Measurements from ENCODE around the gene RELB. TPM values are rescaled to one million over a fixed set of nuclear protein-coding genes. Genes with fewer than 3 reads are reported as not detected.

RELB gene, protein sequence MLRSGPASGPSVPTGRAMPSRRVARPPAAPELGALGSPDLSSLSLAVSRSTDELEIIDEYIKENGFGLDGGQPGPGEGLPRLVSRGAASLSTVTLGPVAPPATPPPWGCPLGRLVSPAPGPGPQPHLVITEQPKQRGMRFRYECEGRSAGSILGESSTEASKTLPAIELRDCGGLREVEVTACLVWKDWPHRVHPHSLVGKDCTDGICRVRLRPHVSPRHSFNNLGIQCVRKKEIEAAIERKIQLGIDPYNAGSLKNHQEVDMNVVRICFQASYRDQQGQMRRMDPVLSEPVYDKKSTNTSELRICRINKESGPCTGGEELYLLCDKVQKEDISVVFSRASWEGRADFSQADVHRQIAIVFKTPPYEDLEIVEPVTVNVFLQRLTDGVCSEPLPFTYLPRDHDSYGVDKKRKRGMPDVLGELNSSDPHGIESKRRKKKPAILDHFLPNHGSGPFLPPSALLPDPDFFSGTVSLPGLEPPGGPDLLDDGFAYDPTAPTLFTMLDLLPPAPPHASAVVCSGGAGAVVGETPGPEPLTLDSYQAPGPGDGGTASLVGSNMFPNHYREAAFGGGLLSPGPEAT
- total RNA-seq: 10 to 100 TPM in 2 of 4 donors, 1 to 10 TPM in 2; 5.8 to 26.5 (median 13.5) TPM

DNA sequence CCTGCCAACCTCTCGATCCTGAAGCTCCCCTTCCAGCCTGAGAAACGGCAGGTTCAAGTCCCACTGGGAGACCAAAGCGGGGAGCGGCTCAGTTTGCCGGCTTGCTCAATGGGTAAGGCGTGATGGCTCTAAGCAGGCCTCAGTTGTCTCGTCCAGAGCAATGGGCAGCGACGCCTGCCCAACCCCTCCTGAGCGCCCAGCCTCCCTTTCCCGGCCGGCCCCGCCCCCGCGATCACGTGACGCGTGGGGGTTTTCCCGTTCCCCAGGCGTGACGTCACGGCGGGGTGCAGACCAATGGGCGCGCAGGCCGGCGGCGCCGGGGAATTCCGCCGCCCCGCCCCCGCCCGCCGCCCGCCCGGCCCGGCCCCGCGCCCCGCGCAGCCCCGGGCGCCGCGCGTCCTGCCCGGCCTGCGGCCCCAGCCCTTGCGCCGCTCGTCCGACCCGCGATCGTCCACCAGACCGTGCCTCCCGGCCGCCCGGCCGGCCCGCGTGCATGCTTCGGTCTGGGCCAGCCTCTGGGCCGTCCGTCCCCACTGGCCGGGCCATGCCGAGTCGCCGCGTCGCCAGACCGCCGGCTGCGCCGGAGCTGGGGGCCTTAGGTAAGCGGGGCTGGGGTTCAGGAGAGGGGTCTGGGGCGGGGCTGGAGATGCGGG lies at the start of gene RELB:
Gene RELB, plus strand, starts transcription at position 378 of the 653 bp plus-strand sequence. Its CDS starts 116 bp downstream, at position 494.
- TF ChIP-seq, protein P1, sequence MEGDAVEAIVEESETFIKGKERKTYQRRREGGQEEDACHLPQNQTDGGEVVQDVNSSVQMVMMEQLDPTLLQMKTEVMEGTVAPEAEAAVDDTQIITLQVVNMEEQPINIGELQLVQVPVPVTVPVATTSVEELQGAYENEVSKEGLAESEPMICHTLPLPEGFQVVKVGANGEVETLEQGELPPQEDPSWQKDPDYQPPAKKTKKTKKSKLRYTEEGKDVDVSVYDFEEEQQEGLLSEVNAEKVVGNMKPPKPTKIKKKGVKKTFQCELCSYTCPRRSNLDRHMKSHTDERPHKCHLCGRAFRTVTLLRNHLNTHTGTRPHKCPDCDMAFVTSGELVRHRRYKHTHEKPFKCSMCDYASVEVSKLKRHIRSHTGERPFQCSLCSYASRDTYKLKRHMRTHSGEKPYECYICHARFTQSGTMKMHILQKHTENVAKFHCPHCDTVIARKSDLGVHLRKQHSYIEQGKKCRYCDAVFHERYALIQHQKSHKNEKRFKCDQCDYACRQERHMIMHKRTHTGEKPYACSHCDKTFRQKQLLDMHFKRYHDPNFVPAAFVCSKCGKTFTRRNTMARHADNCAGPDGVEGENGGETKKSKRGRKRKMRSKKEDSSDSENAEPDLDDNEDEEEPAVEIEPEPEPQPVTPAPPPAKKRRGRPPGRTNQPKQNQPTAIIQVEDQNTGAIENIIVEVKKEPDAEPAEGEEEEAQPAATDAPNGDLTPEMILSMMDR (IDR thresholded peaks at IDR 0.05): no peak
- DNase-seq (ENCODE audit: low spot score): peak; percentile 95
- ATAC-seq (ENCODE audit: low FRiP score): peak; percentile 82

DNA sequence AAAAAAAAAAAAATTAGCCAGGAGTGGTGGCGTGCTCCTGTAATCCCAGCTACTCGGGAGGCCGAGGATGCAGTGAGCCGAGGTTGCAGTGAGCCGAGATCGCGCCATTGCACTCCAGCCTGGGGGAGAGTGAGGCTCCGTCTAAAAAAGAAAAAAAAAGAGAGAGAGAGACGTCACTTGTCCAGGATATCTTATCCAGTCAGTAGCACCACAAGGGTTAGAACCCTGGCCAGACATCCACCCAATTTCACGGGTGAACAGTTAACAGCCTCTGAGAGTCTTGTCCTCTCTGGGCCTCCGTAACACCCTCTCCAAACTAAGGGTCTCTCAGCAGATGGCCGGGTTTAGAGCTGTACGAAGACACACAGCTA lies 47.0 kb upstream of the RELB start:
- ATAC-seq (ENCODE audit: low FRiP score): peak; percentile 10
- TF ChIP-seq, protein P1 (IDR thresholded peaks at IDR 0.05): no peak
- DNase-seq (ENCODE audit: low spot score): no peak

DNA sequence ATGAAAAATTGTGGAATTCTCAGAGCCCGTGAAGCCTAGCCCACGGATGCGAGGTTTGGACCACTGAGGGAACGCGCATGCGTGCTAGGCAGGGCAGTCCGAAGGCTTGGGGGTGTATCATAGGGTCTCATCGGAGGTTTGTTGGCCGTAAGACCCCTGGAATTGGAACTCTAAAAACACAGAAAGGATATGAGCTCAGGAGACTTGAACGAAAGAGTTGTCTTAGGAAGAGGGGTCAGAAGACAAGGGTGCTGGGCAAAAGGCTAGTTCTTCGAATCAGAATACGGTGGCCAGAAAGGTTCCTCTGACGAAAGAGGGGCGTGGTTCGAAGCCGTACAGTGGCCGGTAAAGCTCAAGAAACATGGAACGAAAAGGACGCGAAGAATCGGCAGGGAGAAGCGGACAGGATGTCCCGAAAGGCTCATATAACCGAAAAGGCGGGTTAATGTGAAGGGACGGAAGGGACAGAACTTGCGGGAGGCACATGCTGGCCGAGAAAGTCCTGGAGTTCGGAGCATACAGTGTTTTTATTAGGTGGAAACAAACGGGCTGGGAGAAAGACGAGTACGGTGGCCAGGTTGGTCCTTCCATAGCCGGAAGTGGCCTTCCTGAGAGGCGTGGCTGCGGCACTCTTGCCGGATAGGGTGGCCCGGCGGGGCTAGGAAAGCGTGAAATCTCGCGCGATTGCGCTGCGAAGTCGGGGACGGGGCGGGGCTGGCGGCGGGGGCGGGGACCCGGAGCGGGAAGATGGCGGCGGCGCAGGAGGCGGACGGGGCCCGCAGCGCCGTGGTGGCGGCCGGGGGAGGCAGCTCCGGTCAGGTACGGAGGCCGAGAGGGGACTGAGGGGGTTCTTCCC lies 46.4 kb upstream of the RELB start, which contains the start of gene CLPTM1:
Gene CLPTM1, plus strand, starts transcription at position 732 of the 856 bp plus-strand sequence. Its CDS starts 16 bp downstream, at position 748.
- peak; percentile 92 for ATAC-seq (ENCODE audit: low FRiP score)
- peak; percentile 83 for DNase-seq (ENCODE audit: low spot score)
- TF ChIP-seq, protein P1 (IDR thresholded peaks at IDR 0.05): no peak

DNA sequence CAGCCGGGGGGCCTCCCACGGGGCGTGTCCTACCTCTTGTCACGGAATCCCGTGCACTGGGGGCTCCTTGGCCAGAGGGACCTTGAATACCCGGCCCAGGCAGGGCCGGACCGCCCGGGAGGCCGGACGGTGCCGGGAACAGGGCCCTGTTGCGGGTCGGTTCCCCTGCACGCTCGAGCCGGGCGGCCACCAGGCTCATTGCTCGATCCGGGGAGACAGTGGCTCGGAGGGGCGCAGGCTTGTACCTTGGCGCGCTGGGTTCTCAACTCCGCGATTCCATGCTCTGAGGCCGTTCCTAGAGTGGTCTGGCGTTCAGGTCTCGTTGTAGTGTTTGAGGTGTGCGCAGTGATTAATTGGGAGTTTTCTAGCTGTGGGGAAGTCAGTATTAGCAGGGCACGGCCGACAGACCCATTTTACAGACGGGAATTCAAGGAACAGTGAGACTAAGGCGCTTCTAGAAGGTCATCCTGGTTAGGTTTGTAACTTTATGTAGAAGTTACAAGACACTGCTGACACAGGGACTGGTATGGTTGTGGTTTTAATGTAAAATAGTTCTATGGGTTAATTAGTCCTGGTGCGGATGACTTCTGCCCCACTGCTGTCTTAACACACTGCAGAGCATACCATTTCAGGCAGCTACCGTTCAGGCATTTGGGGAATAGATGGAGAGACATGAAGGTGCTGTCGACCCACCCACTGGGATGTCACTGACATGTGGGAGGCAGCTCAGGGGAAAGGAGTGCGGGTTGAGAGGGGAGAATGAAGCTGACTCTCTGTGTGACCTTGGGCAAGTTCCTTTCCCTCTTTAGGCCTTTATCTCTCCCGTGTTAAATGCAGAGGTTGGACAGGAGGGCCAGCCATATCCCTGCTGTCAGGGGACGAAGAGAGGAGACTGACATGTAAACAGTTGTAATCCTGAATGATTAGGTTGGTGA lies 45.5 kb upstream of the RELB start:
- ATAC-seq (ENCODE audit: low FRiP score): peak; percentile 3
- DNase-seq (ENCODE audit: low spot score): no peak
- TF ChIP-seq, protein P1 (IDR thresholded peaks at IDR 0.05): no peak

DNA sequence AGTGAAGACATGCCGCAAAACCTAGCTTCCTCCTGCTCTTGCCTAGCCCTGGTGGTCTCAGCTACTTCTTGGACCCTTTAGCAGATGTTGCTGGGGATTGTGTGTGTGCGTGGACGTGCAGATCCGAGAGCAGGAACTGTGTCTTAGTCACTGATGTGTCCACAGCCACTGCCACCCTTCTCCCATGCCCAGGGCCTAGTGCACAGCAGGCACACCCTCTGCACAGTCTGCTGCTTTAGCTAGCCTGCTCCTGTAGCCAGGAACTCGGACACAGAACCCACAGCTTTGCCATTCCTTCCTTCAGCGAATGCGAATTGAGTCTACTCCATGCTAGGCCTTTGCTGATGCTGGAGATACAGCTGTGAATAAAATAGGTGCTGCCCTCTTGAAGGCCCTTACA lies 43.7 kb upstream of the RELB start:
- DNase-seq (ENCODE audit: low spot score) (no peak), ATAC-seq (ENCODE audit: low FRiP score) (no peak)
- TF ChIP-seq, protein P1 (IDR thresholded peaks at IDR 0.05): no peak

All from omental fat pad (tissue), 4 donors.